Stimulated activated effector memory CD8-positive, alpha-beta T cell treated with anti-CD3 and anti-CD28 coated beads, Interleukin-12 subunit alpha, Interleukin-12 subunit beta, amount 100 ng/mL, for 72 hours (primary cell): ENCODE measurements around the gene CPZ.

Source experiments
- ATAC-seq: fragments of 150-1000 bp; cut with Tn5 transposase; 2 replicates; pipeline ENCODE4 v1.10.0; 2021
- DNase-seq, 2 donors: peaks; one replicate each; pipeline ENCODE4 v3.0.0; 2021 to 2022; ENCODE audit warnings: low spot score in 2 of 2
- H3K27ac Mint-ChIP-seq: one replicate; pipeline ENCODE4 v1.8.0; 2022; ENCODE audit warnings: mild to moderate bottlenecking, mixed read lengths
- H3K36me3 Mint-ChIP-seq: one replicate; pipeline ENCODE4 v1.8.0; 2022; ENCODE audit warnings: mild to moderate bottlenecking, mixed read lengths
- H3K4me1 Mint-ChIP-seq: one replicate; pipeline ENCODE4 v1.8.0; 2022; ENCODE audit warnings: mixed read lengths
- H3K4me3 Mint-ChIP-seq: one replicate; pipeline ENCODE4 v1.8.0; 2022; ENCODE audit warnings: mild to moderate bottlenecking, mixed read lengths
- H3K9me3 Mint-ChIP-seq: one replicate; pipeline ENCODE4 v1.8.0; 2022; ENCODE audit warnings: mixed read lengths

CPZ gene

DNA sequence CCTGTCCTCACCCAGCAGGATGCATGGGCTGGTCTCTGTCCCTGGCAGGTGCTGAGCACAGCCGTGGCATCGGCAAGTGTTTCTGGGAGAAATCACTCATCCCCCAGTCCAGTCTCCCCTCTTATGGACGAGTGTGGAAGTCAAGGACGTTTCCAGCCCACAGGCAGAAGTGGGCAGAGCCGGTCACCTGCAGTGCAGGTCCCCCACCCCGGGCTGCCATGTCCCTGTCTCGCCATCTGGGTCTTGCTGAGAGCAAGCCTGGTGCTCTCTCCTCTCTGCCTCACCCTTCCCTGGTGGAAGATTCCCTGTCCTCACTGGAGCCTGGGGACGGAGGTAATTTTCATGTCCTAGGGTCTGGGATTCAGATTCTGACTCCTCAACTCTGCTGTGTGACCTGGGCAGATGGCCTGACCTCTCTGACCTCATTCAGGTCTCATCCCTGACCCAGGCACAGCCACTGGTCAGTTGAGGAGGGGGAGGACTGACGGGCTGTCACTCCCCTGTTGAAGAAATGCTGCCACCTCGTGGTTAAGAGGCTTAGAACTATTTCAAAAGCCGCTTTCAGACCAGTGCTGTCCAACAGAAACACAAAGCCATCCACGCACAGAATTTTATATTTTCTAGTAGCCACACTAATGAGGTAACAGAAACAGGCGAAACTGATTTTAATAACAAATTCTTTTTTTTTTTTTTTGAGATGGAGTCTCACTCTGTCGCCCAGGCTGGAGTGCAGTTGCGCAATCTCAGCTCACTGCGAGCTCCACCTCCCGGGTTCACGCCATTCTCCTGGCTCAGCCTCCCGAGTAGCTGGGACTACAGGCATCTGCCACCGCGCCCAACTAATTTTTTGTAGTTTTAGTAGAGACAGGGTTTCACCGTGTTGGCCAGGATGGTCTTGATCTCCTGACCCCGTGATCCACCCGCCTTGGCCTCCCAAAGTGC lies 1.8 kb downstream of the CPZ start:
- no peak overlapping the region for H3K4me3 Mint-ChIP-seq
- H3K36me3 Mint-ChIP-seq = no peaks in the 10 kb centered on the region
- ATAC-seq (no peak), DNase-seq (peak in 1 of 2 donors; percentile 55)
- no peak overlapping the region for H3K27ac Mint-ChIP-seq
- H3K9me3 Mint-ChIP-seq = no peaks in the 10 kb centered on the region
- H3K4me1 Mint-ChIP-seq = peaks cover 9% of the 10 kb centered on the region

DNA sequence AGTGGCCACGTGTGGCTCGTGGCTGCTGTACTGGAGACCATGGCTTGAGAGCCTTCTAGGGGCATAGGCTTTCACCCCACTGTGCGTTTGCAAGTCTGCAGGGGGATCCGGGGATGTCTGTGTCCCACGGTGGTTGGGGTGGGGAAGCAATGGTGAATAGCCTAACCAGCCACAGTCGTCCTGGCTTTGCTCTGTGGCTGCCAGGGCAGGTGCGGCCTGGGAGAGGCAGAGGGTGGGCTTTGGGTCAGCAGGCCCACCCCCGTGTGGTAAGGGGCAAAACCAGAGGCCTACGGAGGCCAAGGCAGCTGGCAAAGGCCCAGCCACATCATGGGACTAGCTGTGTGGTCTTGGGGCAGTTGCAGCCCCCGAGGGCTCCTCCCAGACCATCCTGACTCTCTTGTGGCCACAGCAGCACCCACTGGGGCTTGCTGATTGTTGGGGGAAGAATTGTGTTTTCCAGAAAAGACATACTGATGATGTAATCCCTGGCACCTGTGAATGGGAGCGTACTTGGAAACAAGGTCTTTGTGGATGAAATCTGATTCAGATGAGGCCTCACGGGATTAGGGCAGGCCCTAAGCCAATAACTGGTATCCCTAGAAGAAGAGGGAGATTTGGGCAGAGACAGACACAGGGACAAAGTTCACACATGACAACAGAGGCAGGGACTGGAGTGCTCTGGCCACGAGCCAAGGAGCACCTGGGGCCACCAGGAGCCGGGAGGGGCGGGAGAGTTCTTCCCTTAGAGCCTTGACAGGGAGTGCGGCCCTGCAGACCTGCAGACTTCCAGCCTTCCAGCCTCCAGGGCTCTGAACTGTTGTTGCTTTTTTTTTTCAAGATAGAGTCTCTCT lies 2.9 kb downstream of the CPZ start:
- H3K4me1 Mint-ChIP-seq = peaks cover 9% of the 10 kb centered on the region
- no peak for DNase-seq

GRCh38 chr4:8596891-8597290 lies 4.3 kb downstream of the CPZ start:
- no peak for ATAC-seq
- H3K4me1 Mint-ChIP-seq = peaks cover 9% of the 10 kb centered on the region
- no peaks in the 10 kb centered on the region for H3K9me3 Mint-ChIP-seq
- no peak overlapping the region for H3K4me3 Mint-ChIP-seq
- H3K36me3 Mint-ChIP-seq = no peaks in the 10 kb centered on the region
- DNase-seq = no peak
- no peak overlapping the region for H3K27ac Mint-ChIP-seq

More for the DNA sequence above, 2.9 kb downstream of the CPZ start:
- Mint-ChIP-seq H3K9me3 (no peaks in the 10 kb centered on the region), H3K4me3 (no peak overlapping the region), H3K27ac (no peak overlapping the region), H3K36me3 (no peaks in the 10 kb centered on the region)
- no peak for ATAC-seq

DNA sequence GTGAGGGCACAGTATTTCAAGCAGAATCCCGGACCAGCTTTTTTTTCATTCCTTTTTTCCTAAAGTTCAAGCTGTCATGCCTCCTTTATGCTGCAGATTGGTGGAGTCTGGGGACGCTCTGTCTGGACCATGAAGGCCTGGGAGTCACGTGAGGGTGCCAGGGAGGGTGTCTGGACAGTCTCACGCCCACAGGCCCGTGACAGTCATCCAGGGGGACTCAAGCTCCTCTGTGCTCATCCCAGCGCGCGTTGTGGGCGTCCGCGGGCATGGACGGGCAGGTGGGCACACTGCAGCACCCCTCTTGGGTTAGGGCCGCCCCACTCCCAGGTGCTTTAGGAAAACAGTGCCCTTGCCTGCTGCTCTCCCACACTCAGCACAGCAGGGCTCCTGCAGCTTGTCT lies 4.8 kb downstream of the CPZ start:
- Mint-ChIP-seq H3K9me3 (no peaks in the 10 kb centered on the region), H3K36me3 (no peaks in the 10 kb centered on the region), H3K27ac (no peak overlapping the region), H3K4me1 (peaks cover 9% of the 10 kb centered on the region), H3K4me3 (no peak overlapping the region)
- no peak for DNase-seq
- no peak for ATAC-seq

DNA sequence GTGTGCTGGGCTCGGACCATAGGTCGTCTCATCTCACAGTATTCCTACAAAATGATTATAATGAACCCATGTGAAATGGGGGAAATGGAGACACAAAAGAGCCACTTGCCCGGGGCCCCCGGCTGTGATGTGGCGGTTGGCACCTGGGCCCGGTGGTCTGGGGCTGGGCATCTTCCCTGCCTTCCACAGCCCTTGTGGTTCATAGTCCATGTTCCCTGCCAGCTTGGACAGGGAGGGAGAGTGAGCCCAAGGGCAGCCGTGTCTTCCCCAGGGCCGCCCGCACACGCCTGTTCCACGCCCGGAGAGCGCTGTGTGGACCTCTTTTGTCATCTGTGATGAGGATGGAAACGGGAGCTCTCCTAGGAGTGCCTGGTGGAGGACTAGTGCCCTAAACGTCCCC lies 5.2 kb downstream of the CPZ start:
- Mint-ChIP-seq H3K27ac (no peak overlapping the region), H3K4me1 (peaks cover 9% of the 10 kb centered on the region), H3K36me3 (no peaks in the 10 kb centered on the region), H3K9me3 (no peaks in the 10 kb centered on the region), H3K4me3 (no peak overlapping the region)
- ATAC-seq (no peak), DNase-seq (no peak)

DNA sequence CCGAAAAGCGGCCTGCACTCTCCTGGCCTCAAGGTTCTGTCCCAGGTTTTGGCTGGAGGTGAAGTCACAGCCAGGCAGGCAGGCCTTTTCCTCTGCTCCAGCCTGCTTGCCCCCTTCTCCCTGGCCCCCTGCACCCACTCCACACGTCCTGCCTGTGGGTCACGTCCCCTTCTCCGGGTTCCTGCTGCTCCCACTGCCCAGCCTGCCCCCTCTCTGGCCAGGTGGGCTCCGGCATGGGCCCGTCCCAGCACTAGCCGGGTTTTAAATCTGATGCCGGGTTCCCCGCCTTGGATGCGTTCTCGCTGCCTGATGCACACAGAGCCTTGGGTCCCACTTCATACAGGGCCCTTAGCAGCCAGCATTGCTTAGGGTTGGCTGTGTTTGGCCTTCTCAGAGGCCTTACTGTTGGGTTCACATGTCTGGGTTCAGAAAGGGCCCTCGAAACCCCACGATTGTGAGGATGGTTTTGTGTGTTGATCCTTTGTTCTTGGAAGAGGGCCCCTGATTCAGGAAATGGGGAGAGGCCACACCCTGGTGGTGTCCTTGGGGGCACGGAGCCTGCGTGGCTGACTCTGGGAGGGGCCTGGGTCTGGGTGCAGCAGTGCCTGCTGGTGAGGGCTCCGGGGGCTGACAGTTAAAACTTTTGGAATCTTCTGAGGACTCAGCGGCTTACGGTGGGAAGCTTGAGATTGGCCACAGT lies 6.0 kb downstream of the CPZ start:
- no peak overlapping the region for H3K27ac Mint-ChIP-seq
- peaks cover 9% of the 10 kb centered on the region for H3K4me1 Mint-ChIP-seq
- DNase-seq = no peak
- ATAC-seq = no peak
- H3K36me3 Mint-ChIP-seq = no peaks in the 10 kb centered on the region
- no peak overlapping the region for H3K4me3 Mint-ChIP-seq
- no peaks in the 10 kb centered on the region for H3K9me3 Mint-ChIP-seq

DNA sequence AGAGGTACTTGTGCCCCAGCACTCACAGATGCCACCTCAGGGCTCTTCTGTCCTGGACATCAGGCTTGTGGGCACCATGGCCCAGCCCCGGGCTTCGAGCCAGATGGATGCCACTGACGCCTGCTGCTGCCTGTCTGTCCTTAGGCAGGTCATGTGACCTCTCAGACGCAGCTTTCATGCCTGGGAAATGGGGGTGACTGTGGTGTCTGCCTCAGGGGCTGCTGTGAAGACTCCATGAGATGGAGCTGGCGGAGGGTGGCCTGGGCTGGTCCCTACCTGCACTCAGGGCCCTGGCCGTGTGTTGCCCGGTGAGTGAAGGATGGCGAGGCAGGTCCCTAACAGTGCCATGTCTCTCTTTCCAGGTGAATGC lies 6.5 kb downstream of the CPZ start:
- Mint-ChIP-seq H3K27ac (no peak overlapping the region), H3K36me3 (no peaks in the 10 kb centered on the region), H3K4me1 (peaks cover 4% of the 10 kb centered on the region), H3K4me3 (no peak overlapping the region), H3K9me3 (no peaks in the 10 kb centered on the region)
- ATAC-seq (no peak), DNase-seq (no peak)

- Mint-ChIP-seq H3K9me3 (no peaks in the 10 kb centered on the region), H3K27ac (no peak overlapping the region), H3K4me3 (no peak overlapping the region), H3K36me3 (no peaks in the 10 kb centered on the region), H3K4me1 (no peaks in the 10 kb centered on the region)
- ATAC-seq (no peak), DNase-seq (no peak)
These were observed 7.1 kb downstream of the CPZ start for GRCh38 chr4:8599657-8600056.

DNA sequence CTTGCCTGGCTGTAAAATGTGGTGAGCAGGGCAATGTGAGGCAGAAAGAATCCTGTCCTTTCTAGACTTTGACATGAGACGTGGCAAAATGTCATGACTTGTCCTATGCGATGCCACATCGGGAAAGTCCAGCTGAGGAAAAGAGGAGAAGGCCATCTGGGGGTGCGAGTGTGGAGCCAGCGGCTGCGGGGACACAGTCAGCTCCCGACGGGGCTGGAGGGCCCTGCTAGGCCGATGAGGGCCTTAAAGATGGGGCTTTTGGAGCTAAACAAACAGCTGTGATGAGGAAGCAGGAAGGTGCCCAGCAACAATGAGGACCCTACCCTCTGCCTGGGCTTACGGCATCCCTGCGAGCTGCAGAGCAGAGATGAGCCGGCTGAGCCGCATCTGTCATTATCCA lies 7.7 kb downstream of the CPZ start:
- Mint-ChIP-seq H3K9me3 (no peaks in the 10 kb centered on the region), H3K4me3 (no peak overlapping the region), H3K36me3 (no peaks in the 10 kb centered on the region), H3K27ac (no peak overlapping the region), H3K4me1 (no peaks in the 10 kb centered on the region)
- DNase-seq (no peak), ATAC-seq (no peak)

DNA sequence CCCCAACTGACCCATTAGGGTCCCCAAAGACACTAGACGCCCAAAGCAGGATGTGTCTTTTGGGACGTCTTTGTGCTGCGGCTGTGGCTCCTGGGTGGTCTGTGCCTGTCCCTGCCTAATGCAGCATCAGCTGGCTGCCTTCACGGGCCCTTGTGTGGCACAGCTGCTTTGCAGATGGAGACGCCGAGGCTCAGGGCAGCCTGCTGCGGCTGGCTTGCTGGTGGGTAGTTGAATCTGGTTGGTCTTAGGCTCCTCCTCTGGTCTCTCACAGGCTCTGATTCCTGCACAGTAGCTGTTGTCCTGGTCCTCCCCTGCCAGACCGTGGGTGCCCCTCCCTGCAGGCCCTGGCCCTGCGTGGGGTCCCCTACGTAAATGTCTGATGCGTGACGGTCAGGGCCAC lies 8.1 kb downstream of the CPZ start:
- ATAC-seq (no peak), DNase-seq (no peak)
- Mint-ChIP-seq H3K4me1 (no peaks in the 10 kb centered on the region), H3K9me3 (no peaks in the 10 kb centered on the region), H3K36me3 (no peaks in the 10 kb centered on the region), H3K4me3 (no peak overlapping the region), H3K27ac (no peak overlapping the region)

GRCh38 chr4:8601086-8601485 lies 8.5 kb downstream of the CPZ start:
- Mint-ChIP-seq H3K4me3 (no peak overlapping the region), H3K36me3 (no peaks in the 10 kb centered on the region), H3K9me3 (no peaks in the 10 kb centered on the region), H3K27ac (no peak overlapping the region), H3K4me1 (no peaks in the 10 kb centered on the region)
- ATAC-seq (no peak), DNase-seq (no peak)

DNA sequence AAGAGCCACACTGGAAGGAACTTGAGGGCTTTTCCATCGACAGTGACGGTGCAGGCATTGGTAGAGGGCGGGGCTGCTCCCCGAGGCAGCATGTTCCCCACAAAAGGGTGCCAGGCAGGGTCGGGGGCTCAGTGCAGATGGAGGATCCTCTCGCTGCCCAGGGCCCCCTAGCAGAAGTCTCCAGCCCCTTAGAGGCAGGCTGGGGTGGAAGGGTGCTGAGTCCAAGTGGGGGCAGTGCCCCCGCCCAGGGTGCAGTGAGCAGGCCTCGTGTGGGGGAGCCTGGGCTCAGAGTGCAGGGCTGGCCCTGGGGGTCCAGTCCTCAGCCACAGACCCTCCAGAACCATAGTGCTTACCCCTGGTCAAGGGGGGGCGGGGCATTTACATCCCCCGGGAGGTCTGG lies 9.0 kb downstream of the CPZ start:
- Mint-ChIP-seq H3K27ac (no peak overlapping the region), H3K36me3 (no peaks in the 10 kb centered on the region), H3K4me1 (no peaks in the 10 kb centered on the region), H3K4me3 (no peak overlapping the region), H3K9me3 (no peaks in the 10 kb centered on the region)
- ATAC-seq = no peak
- DNase-seq = no peak

DNA sequence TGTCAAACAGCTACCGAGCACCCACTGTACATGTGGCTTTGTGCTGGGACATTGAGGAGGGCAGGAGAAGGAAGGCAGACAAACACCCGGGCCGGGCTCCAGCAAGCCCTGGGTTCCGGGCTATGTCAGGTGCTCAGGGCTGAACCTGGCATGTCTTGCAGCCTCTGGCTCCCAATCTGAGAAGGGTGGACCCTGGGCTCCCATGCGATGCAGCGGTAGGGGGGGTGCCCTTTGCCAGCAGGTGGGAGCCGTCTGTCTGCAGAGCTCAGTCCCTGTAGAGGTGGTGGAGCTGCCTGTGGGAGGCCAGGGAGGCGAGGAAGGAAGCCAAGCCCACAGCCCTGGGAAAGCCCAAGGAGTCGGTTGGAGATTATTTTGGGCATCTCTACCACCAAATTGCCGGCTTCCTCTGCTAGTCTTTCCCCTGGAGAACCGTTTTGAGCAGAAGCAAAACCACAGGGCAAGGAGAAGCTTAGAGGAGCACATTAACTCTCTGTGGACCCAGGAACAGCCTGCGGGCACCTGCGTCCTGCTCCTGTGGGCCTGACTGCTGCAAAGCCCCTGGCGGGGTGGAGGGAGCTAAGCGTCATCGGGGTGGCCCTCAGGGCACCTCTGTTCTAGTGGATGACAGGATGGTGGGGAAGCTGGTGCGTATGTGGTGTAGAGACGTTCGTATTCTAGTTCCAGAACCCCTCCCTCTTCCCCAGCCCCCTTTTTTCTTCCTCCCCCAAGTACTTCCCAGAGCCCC lies 10.3 kb downstream of the CPZ start:
- ATAC-seq = no peak
- no peak overlapping the region for H3K4me3 Mint-ChIP-seq
- H3K4me1 Mint-ChIP-seq = no peaks in the 10 kb centered on the region
- no peak for DNase-seq
- H3K9me3 Mint-ChIP-seq = no peaks in the 10 kb centered on the region
- no peak overlapping the region for H3K27ac Mint-ChIP-seq
- H3K36me3 Mint-ChIP-seq = no peaks in the 10 kb centered on the region

DNA sequence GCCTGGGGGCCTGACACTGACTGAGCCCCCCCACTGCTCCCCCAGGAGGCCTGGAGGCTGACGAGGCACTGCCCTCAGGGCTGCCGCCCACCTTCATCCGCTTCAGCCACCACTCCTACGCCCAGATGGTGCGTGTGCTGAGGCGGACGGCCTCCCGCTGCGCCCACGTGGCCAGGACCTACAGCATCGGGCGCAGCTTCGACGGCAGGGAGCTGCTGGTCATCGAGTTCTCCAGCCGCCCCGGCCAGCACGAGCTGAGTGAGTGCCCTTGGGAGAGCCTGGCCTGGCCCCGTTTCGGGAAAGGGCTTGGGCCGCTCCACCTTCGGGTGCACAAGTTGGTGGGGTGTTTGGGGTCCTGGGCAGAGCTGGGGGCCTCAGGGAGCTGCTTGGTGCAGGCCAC lies 11.4 kb downstream of the CPZ start:
- Mint-ChIP-seq H3K9me3 (no peaks in the 10 kb centered on the region), H3K4me3 (no peak overlapping the region), H3K36me3 (no peaks in the 10 kb centered on the region), H3K4me1 (no peaks in the 10 kb centered on the region), H3K27ac (no peak overlapping the region)
- DNase-seq = no peak
- no peak for ATAC-seq

- DNase-seq = no peak
- Mint-ChIP-seq H3K27ac (no peak overlapping the region), H3K9me3 (no peaks in the 10 kb centered on the region), H3K4me1 (no peaks in the 10 kb centered on the region), H3K36me3 (no peaks in the 10 kb centered on the region), H3K4me3 (no peak overlapping the region)
- no peak for ATAC-seq
These were observed 12.7 kb downstream of the CPZ start for GRCh38 chr4:8605289-8605688.
